HEK293 (cell line): ENCODE data around the gene UBE2V1.
A peak's percentile ranks its signal among the peaks of the same experiment; 100 is the strongest.

Experiments
- CTCF ChIA-PET: fragments of 350-600 bp; formaldehyde crosslinking; extraction: SDS; loops from one replicate; lab custom pipeline; 2021; ENCODE audit warnings: antibody characterized with exemption; lab: Yijun Ruan, JAX
- POLR2A ChIA-PET: fragments of 300-600 bp; formaldehyde crosslinking; extraction: SDS; loops from one replicate; lab custom pipeline; 2020; ENCODE audit warnings: antibody characterized with exemption, inconsistent platforms; lab: Yijun Ruan, JAX
- H3K27ac ChIP-seq: fragments of 200-500 bp; sonication (Bioruptor generic); 2 replicates; pipeline ENCODE4 v1.5.1; 2014; ENCODE audit warnings: low read depth, low read length, control low read depth, inconsistent platforms; ENCODE audit errors: extremely low read depth
- H3K36me3 ChIP-seq, 2 experiments: fragments of 200-500 bp in 1 of 2; sonication (Bioruptor generic) in 1 of 2; 1 replicate in 1 of 2; 2 replicates in 1 of 2; pipeline ENCODE4 v1.5.1; 2014 to 2017; ENCODE audit warnings: inconsistent platforms in 2 of 2, low read length in 2 of 2; ENCODE audit not compliant: control insufficient read depth in 2 of 2, insufficient read depth in 1 of 2
- H3K4me1 ChIP-seq: fragments of 200-500 bp; sonication (Bioruptor generic); 2 replicates; pipeline ENCODE4 v1.5.1; 2014; ENCODE audit warnings: mild to moderate bottlenecking, low read length, inconsistent platforms; ENCODE audit not compliant: control insufficient read depth, insufficient read depth
- H3K4me3 ChIP-seq: 2 replicates; pipeline ENCODE4 v1.5.1; 2011; ENCODE audit warnings: low read depth, mild to moderate bottlenecking, control low read depth, low read length, moderate library complexity
- H3K9me3 ChIP-seq: fragments of 200-500 bp; sonication (Bioruptor generic); 2 replicates; pipeline ENCODE4 v1.5.1; 2014; ENCODE audit warnings: low read depth, low read length, inconsistent platforms; ENCODE audit not compliant: control insufficient read depth, insufficient read depth
- GLIS1 ChIP-seq: fragments of 450-650 bp; formaldehyde crosslinking; IDR thresholded peaks from 2 replicates; pipeline ENCODE4 v1.5.1; 2016; ENCODE audit warnings: missing biosample characterization, missing genetic modification characterization
- HOXA7 ChIP-seq: sonication (generic); formaldehyde crosslinking; IDR thresholded peaks from 2 replicates; pipeline ENCODE4 v1.8.1; 2022; ENCODE audit warnings: missing genetic modification reagents, borderline replicate concordance
- MYNN ChIP-seq: fragments of 450-650 bp; formaldehyde crosslinking; IDR thresholded peaks from 2 replicates; pipeline ENCODE4 v1.5.1; 2016; ENCODE audit warnings: missing biosample characterization, missing genetic modification characterization, borderline replicate concordance
- PRDM2 ChIP-seq: fragments of 450-650 bp; formaldehyde crosslinking; IDR thresholded peaks from 2 replicates; pipeline ENCODE4 v1.5.1; 2016; ENCODE audit warnings: missing biosample characterization, missing genetic modification characterization, borderline replicate concordance
- SETDB1 ChIP-seq: IDR thresholded peaks from one replicate; pipeline ENCODE4 v1.6.1; 2017; ENCODE audit warnings: mild to moderate bottlenecking, low read length, moderate library complexity, mixed read lengths; ENCODE audit not compliant: insufficient read length
- ZNF10 ChIP-seq: fragments of 450-650 bp; formaldehyde crosslinking; IDR thresholded peaks from 2 replicates; pipeline ENCODE4 v1.5.1; 2017; ENCODE audit warnings: missing biosample characterization, missing genetic modification characterization
- ZNF121 ChIP-seq: fragments of 450-650 bp; formaldehyde crosslinking; IDR thresholded peaks from 2 replicates; pipeline ENCODE4 v1.5.1; 2016; ENCODE audit warnings: missing biosample characterization, missing genetic modification characterization
- ZNF2 ChIP-seq: fragments of 450-650 bp; formaldehyde crosslinking; IDR thresholded peaks from 2 replicates; pipeline ENCODE4 v1.5.1; 2016; ENCODE audit warnings: missing biosample characterization, missing genetic modification characterization
- ZNF280D ChIP-seq: fragments of 450-650 bp; formaldehyde crosslinking; IDR thresholded peaks from 2 replicates; pipeline ENCODE4 v1.5.1; 2016; ENCODE audit warnings: missing biosample characterization, missing genetic modification characterization
- ZNF302 ChIP-seq: fragments of 450-650 bp; formaldehyde crosslinking; IDR thresholded peaks from 2 replicates; pipeline ENCODE4 v1.5.1; 2016; ENCODE audit warnings: missing biosample characterization, missing genetic modification characterization, low read depth
- ZNF398 ChIP-seq: fragments of 450-650 bp; formaldehyde crosslinking; IDR thresholded peaks from 2 replicates; pipeline ENCODE4 v1.5.1; 2017; ENCODE audit warnings: missing biosample characterization, missing genetic modification characterization
- ZNF416 ChIP-seq: fragments of 450-650 bp; formaldehyde crosslinking; IDR thresholded peaks from 2 replicates; pipeline ENCODE4 v1.5.1; 2016; ENCODE audit warnings: missing biosample characterization, missing genetic modification characterization
- ZNF549 ChIP-seq: fragments of 450-650 bp; IDR thresholded peaks from 2 replicates; pipeline ENCODE4 v1.5.1; 2018; ENCODE audit warnings: missing biosample characterization, missing genetic modification characterization, mild to moderate bottlenecking, inconsistent platforms, moderate library complexity
- ZNF561 ChIP-seq: fragments of 450-650 bp; IDR thresholded peaks from 2 replicates; pipeline ENCODE4 v1.5.1; 2018; ENCODE audit warnings: missing biosample characterization, missing genetic modification characterization, borderline replicate concordance
- ZNF660 ChIP-seq: fragments of 450-650 bp; IDR thresholded peaks from 2 replicates; pipeline ENCODE4 v1.5.1; 2018; ENCODE audit warnings: missing biosample characterization, mild to moderate bottlenecking, missing genetic modification characterization
- ZNF768 ChIP-seq: fragments of 450-650 bp; formaldehyde crosslinking; IDR thresholded peaks from 2 replicates; pipeline ENCODE4 v1.5.1; 2018; ENCODE audit warnings: missing biosample characterization, mild to moderate bottlenecking, missing genetic modification characterization
- ZNF776 ChIP-seq: fragments of 450-650 bp; formaldehyde crosslinking; IDR thresholded peaks from 2 replicates; pipeline ENCODE4 v1.5.0; 2017; ENCODE audit warnings: missing biosample characterization, missing genetic modification characterization, borderline replicate concordance
- ZNF777 ChIP-seq: fragments of 450-650 bp; formaldehyde crosslinking; IDR thresholded peaks from 2 replicates; pipeline ENCODE4 v1.5.1; 2017; ENCODE audit warnings: missing biosample characterization, missing genetic modification characterization, borderline replicate concordance
- TF ChIP-seq, protein P1 (sequence below): fragments of 450-650 bp; formaldehyde crosslinking; IDR thresholded peaks from 2 replicates; pipeline ENCODE4 v1.5.0; 2017; ENCODE audit warnings: missing biosample characterization, missing genetic modification characterization, borderline replicate concordance

Gene UBE2V1

GRCh38 chr20:50061151-50062005 is 51.6 kb downstream of the UBE2V1 start:
- ChIA-PET CTCF (interaction anchor here (0.6 to 5.3 kb wide), 4 partner anchors 10 to 121 kb away, joined by 3 to 28 read pairs (median 4); no protein-coding TSS in a partner anchor), POLR2A (interaction anchor here (0.5 kb wide), 1 partner anchor 87 kb away, joined by 3 read pairs; no protein-coding TSS in a partner anchor)
- Histone ChIP-seq H3K36me3 (no peaks in the 10 kb centered on the region), H3K4me1 (no peaks in the 10 kb centered on the region), H3K27ac (no peak overlapping the region), H3K4me3 (no peak overlapping the region), H3K9me3 (no peaks in the 10 kb centered on the region)
- TF ChIP-seq HOXA7 (CRISPR knock-in tag) = no peak
- no peak for TF ChIP-seq ZNF280D (tag by site-specific recombination)
- no peak for TF ChIP-seq ZNF561 (tag by site-specific recombination)
- TF ChIP-seq GLIS1 (tag by site-specific recombination) = peak; percentile 55
- TF ChIP-seq, protein P1, sequence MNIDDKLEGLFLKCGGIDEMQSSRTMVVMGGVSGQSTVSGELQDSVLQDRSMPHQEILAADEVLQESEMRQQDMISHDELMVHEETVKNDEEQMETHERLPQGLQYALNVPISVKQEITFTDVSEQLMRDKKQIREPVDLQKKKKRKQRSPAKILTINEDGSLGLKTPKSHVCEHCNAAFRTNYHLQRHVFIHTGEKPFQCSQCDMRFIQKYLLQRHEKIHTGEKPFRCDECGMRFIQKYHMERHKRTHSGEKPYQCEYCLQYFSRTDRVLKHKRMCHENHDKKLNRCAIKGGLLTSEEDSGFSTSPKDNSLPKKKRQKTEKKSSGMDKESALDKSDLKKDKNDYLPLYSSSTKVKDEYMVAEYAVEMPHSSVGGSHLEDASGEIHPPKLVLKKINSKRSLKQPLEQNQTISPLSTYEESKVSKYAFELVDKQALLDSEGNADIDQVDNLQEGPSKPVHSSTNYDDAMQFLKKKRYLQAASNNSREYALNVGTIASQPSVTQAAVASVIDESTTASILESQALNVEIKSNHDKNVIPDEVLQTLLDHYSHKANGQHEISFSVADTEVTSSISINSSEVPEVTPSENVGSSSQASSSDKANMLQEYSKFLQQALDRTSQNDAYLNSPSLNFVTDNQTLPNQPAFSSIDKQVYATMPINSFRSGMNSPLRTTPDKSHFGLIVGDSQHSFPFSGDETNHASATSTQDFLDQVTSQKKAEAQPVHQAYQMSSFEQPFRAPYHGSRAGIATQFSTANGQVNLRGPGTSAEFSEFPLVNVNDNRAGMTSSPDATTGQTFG (tag by site-specific recombination) = no peak
- TF ChIP-seq ZNF660 (tag by site-specific recombination) = no peak
- 0 out of 2 replicates have a peak, but pooled peaks have one; percentile 11 for TF ChIP-seq ZNF768 (tag by site-specific recombination)
- TF ChIP-seq MYNN = no peak
- no peak for TF ChIP-seq ZNF777 (tag by site-specific recombination)
- no peak for TF ChIP-seq ZNF10 (tag by site-specific recombination)

GRCh38 chr20:50058662-50059402 is 54.1 kb downstream of the UBE2V1 start:
- CTCF ChIA-PET = interaction anchor here (0.6 to 5.3 kb wide), 3 partner anchors 10 to 450 kb away, joined by 3 to 28 read pairs (median 3); no protein-coding TSS in a partner anchor
- POLR2A ChIA-PET = no interaction called here
- TF ChIP-seq SETDB1 (no peak), ZNF302 (tag by site-specific recombination) (no peak), ZNF121 (no peak), ZNF2 (tag by site-specific recombination) (no peak), ZNF416 (tag by site-specific recombination) (no peak), PRDM2 (no peak), ZNF549 (tag by site-specific recombination) (no peak), ZNF776 (tag by site-specific recombination) (no peak), ZNF398 (tag by site-specific recombination) (no peak)

More at GRCh38 chr20:50058662-50059402, 54.1 kb downstream of the UBE2V1 start:
- Histone ChIP-seq H3K36me3 (no peaks in the 10 kb centered on the region), H3K27ac (no peak overlapping the region), H3K4me1 (no peaks in the 10 kb centered on the region), H3K4me3 (no peak overlapping the region), H3K9me3 (no peaks in the 10 kb centered on the region)
